BE2C (cell line): ENCODE results near the gene NPLOC4.

ENCODE experiments used
- DNase-seq: peaks from one replicate; pipeline ENCODE4 v3.0.0-alpha.2; 2020
- H3K27me3 ChIP-seq: fragments of 250-450 bp; sonication (Bioruptor Pico); 2 replicates; pipeline ENCODE4 v1.5.1; 2020; ENCODE audit warnings: mild to moderate bottlenecking
- H3K36me3 ChIP-seq: fragments of 250-450 bp; sonication (Bioruptor Pico); 2 replicates; pipeline ENCODE4 v1.5.1; 2020; ENCODE audit warnings: mild to moderate bottlenecking
- H3K4me1 ChIP-seq: fragments of 250-450 bp; sonication (Bioruptor Pico); 2 replicates; pipeline ENCODE4 v1.5.1; 2020
- H3K4me3 ChIP-seq: 2 replicates; pipeline ENCODE4 v1.5.1; 2011; ENCODE audit warnings: low read depth, low read length
- H3K9me3 ChIP-seq: fragments of 250-450 bp; sonication (Bioruptor Pico); 2 replicates; pipeline ENCODE4 v1.5.1; 2020
- CTCF ChIP-seq: IDR thresholded peaks from 2 replicates; pipeline ENCODE4 v1.5.1; 2012; ENCODE audit warnings: mild to moderate bottlenecking, low read depth, low read length

The NPLOC4 gene

DNA sequence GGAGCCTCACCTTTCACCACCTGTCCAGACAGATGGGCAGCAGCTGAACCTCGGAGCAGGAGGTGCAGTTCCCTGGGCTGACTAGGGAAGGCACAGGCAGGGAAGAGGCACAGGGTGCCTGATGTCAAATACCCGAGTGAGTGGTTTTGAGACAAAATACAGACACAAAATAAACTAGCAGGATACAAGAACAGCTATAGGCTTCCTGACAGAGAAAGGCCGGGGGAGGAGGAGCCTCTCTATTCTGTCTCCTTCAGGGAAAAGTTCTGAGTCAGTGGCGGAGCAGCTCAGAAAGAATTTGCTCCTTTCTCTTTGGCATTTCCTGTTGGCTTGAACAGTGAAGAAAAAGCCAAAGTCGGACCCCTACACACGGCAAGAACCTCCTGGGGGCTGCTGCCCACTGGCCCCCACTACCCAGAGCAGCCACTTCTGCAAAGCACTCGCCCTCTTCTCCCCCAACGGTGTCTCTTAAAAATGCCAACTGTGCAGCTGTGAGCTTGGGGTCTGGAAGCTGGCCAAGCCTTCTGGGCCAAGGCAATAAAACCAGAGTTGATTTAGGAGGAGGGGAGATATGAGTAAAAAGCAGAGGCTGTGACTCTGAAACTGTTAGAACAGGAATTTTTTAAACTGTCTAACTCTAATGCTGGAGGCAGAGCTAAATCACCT is 70.3 kb downstream of the NPLOC4 start:
- no peaks in the 10 kb centered on the region for H3K9me3 ChIP-seq
- peak; percentile 68 for DNase-seq
- peaks cover 10% of the 10 kb centered on the region for H3K4me1 ChIP-seq
- no peak for TF ChIP-seq CTCF
- peaks cover 81% of the 10 kb centered on the region for H3K36me3 ChIP-seq
- H3K27me3 ChIP-seq, result no peaks in the 10 kb centered on the region
- H3K4me3 ChIP-seq, result no peak overlapping the region

DNA sequence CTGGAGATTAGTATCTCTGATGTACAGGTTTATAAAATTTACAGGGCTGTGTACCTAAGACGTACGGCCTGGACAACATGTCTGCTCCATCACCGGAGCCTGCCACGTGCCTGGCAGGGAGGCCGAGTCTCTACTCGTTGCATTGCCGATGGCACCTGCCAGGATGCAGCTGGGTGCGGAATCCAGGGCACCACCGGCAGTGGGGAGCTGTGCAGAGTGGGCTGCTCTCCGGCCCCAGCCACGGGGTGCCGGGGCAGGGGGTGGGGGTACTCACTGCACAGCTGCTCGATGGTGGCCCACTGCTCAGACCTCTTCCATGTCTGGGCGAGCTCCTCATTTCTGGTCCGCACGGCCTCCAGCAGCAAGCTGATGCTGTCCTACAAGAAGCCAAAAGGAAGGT is 71.7 kb downstream of the NPLOC4 start:
- Histone ChIP-seq H3K27me3 (no peaks in the 10 kb centered on the region), H3K9me3 (no peaks in the 10 kb centered on the region), H3K4me3 (no peak overlapping the region), H3K36me3 (peaks cover 76% of the 10 kb centered on the region), H3K4me1 (peaks cover 10% of the 10 kb centered on the region)
- no peak for TF ChIP-seq CTCF
- no peak for DNase-seq

DNA sequence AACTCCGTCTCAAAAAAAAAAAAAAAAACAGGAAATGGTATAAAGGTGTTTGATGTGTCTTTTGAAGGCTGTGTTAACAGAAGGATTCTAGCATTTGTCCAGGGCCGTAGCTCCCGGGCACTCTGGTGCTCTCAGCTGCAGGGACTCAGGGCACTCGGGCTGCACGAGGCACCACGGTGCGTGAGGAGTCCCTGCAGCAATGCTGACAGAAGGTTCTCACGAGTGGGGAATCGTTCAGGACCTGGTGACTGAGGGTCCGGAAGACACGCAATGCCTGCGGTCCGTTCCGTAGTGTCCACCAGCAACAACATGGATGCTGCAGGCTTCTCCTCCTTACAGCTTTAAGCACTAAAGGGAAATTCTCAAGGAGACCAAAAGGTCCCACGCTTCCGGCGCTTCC is 72.1 kb downstream of the NPLOC4 start:
- no peak for TF ChIP-seq CTCF

DNA sequence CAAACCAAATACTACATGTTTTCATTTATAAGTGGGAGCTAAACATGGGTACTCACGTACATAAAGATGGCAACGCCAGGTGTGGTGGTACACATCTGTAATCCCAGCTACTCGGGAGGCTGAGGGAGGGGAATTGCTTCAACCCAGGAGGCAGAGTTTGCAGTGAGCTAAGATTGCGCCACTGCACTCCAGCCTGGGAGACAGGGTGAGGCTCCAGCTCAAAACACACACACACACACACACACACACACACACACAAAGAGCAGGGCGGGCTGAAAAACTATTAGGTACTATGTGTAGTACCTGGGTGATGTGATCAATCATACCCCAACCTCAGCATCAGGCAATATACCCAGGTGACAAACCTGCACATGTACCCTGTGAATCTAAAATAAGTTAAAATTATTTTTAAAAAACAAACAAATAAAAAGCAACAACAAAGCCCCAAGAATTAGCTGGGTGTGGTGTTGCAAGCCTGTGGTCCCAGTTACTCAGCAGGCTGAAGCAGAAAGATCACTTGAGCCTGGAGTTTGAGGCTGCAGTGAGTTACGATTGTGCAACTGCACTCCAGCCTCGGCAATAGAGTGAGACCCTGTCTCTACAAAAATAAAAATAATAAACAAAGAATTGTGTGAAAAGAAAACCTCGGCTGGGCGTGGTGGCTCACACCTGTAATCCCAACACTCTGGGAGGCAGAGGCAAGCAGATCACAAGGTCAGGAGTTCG is 72.9 kb downstream of the NPLOC4 start:
- Histone ChIP-seq H3K27me3 (no peaks in the 10 kb centered on the region), H3K4me3 (no peak overlapping the region), H3K4me1 (peaks cover 10% of the 10 kb centered on the region), H3K36me3 (peaks cover 65% of the 10 kb centered on the region), H3K9me3 (no peaks in the 10 kb centered on the region)
- no peak for TF ChIP-seq CTCF
- DNase-seq, result no peak

More for the DNA sequence above, 72.1 kb downstream of the NPLOC4 start:
- H3K4me1 ChIP-seq, result peaks cover 10% of the 10 kb centered on the region
- DNase-seq, result no peak
- H3K27me3 ChIP-seq, result no peaks in the 10 kb centered on the region
- peaks cover 73% of the 10 kb centered on the region for H3K36me3 ChIP-seq
- H3K9me3 ChIP-seq, result no peaks in the 10 kb centered on the region
- H3K4me3 ChIP-seq, result no peak overlapping the region

- Histone ChIP-seq H3K4me3 (no peak overlapping the region), H3K4me1 (no peaks in the 10 kb centered on the region; the same call in 1 of the 2 replicates), H3K27me3 (no peaks in the 10 kb centered on the region), H3K9me3 (no peaks in the 10 kb centered on the region), H3K36me3 (peaks cover 50% of the 10 kb centered on the region)
- no peak for DNase-seq
- TF ChIP-seq CTCF, result no peak
Measured at GRCh38 chr17:81561494-81561885, 75.4 kb downstream of the NPLOC4 start.
